Immature natural killer cell (primary cell): ENCODE measurements around the gene MPIG6B. TPM values are rescaled to one million over a fixed set of nuclear protein-coding genes. Genes with fewer than 3 reads are reported as not detected.

ENCODE experiments used
- DNase-seq, 3 donors: peaks; one replicate each; pipeline ENCODE4 v3.0.0; 2022; ENCODE audit warnings: mixed read lengths in 1 of 3
- H3K27ac Mint-ChIP-seq, 6 donors: one replicate each; pipeline ENCODE4 v1.8.0; 2020; ENCODE audit warnings: mixed read lengths in 6 of 6, mild to moderate bottlenecking in 5 of 6, inconsistent platforms in 4 of 6, moderate library complexity in 3 of 6
- H3K27me3 Mint-ChIP-seq, 3 donors: one replicate each; pipeline ENCODE4 v1.8.0; 2020 to 2021; ENCODE audit warnings: low read depth in 3 of 3, mild to moderate bottlenecking in 3 of 3, mixed read lengths in 3 of 3, moderate library complexity in 3 of 3, inconsistent platforms in 1 of 3
- H3K36me3 Mint-ChIP-seq, 3 donors: one replicate each; pipeline ENCODE4 v1.8.0; 2020; ENCODE audit warnings: mixed read lengths in 3 of 3, inconsistent platforms in 2 of 3, mild to moderate bottlenecking in 2 of 3
- H3K4me1 Mint-ChIP-seq, 2 donors: one replicate each; pipeline ENCODE4 v1.8.0; 2020; ENCODE audit warnings: inconsistent platforms in 2 of 2, mild to moderate bottlenecking in 2 of 2, mixed read lengths in 2 of 2, moderate library complexity in 1 of 2
- H3K4me3 Mint-ChIP-seq, 5 donors: one replicate each; pipeline ENCODE4 v1.8.0; 2020; ENCODE audit warnings: mild to moderate bottlenecking in 5 of 5, mixed read lengths in 5 of 5, inconsistent platforms in 3 of 5, moderate library complexity in 3 of 5
- H3K9me3 Mint-ChIP-seq, 6 donors: one replicate each; pipeline ENCODE4 v1.8.0; 2020; ENCODE audit warnings: mild to moderate bottlenecking in 6 of 6, mixed read lengths in 6 of 6, inconsistent platforms in 4 of 6, moderate library complexity in 3 of 6
- polyA plus RNA-seq, 3 donors: library from polyadenylated mRNA; unstranded; fragments of 300-500 nt; fragmentation: Illumina TruSeq; gene quantifications; one replicate each; pipeline ENCODE4 v1.2.3, GENCODE V29; 2021

The MPIG6B gene
- polyA plus RNA-seq, 3 donors from 2014 or later, result 2.6 to 10.9 (median 6.3) TPM

- Mint-ChIP-seq H3K4me3 (peak overlapping the region; percentile 88 to 98 (median 97)), H3K27me3 (peaks cover 8 to 21% (median 15%) of the 10 kb centered on the region in 3 donors), H3K9me3 (no peaks in the 10 kb centered on the region), H3K27ac (peak overlapping the region; percentile 94 to 99 (median 97)), H3K4me1 (peaks cover 52 to 56% of the 10 kb centered on the region in 2 donors), H3K36me3 (peaks cover 2 to 8% (median 4%) of the 10 kb centered on the region in 3 donors)
- DNase-seq, result no peak
These were observed 17.4 kb downstream of the MPIG6B start for GRCh38 chr6:31740397-31741223.

- peaks cover 43 to 45% of the 10 kb centered on the region in 2 donors for H3K4me1 Mint-ChIP-seq
- H3K36me3 Mint-ChIP-seq, result peaks cover 0 to 8% (median 4%) of the 10 kb centered on the region in 3 donors
- H3K4me3 Mint-ChIP-seq, result peak overlapping the region; percentile 10 to 96 (median 50)
- no peaks in the 10 kb centered on the region for H3K9me3 Mint-ChIP-seq
- peaks cover 7 to 15% (median 8%) of the 10 kb centered on the region in 3 donors for H3K27me3 Mint-ChIP-seq
- DNase-seq, result no peak
- peak overlapping the region in 3 of 6 donors; percentile 14 to 69 (median 48) for H3K27ac Mint-ChIP-seq
These were observed 18.6 kb downstream of the MPIG6B start for GRCh38 chr6:31741815-31742214.

- H3K4me1 Mint-ChIP-seq, result peaks cover 32 to 34% of the 10 kb centered on the region in 2 donors
- peaks cover 8 to 11% (median 9%) of the 10 kb centered on the region in 3 donors for H3K27me3 Mint-ChIP-seq
- H3K9me3 Mint-ChIP-seq, result no peaks in the 10 kb centered on the region
- no peak for DNase-seq
- peaks cover 5 to 11% (median 10%) of the 10 kb centered on the region in 3 donors for H3K36me3 Mint-ChIP-seq
- no peak overlapping the region for H3K4me3 Mint-ChIP-seq
- H3K27ac Mint-ChIP-seq, result no peak overlapping the region
These were observed 19.7 kb downstream of the MPIG6B start for GRCh38 chr6:31742894-31743293.

GRCh38 chr6:31744422-31744821, 21.2 kb downstream of the MPIG6B start:
- Mint-ChIP-seq H3K27ac (peak overlapping the region in 1 of 6 donors; percentile 46), H3K4me3 (no peak overlapping the region), H3K4me1 (peaks cover 17 to 19% of the 10 kb centered on the region in 2 donors), H3K9me3 (no peaks in the 10 kb centered on the region), H3K27me3 (peaks cover 5 to 9% (median 8%) of the 10 kb centered on the region in 3 donors), H3K36me3 (peaks cover 5 to 11% (median 10%) of the 10 kb centered on the region in 3 donors)
- no peak for DNase-seq

- H3K4me3 Mint-ChIP-seq, result no peak overlapping the region
- peaks cover 0 to 2% (median 1%) of the 10 kb centered on the region in 3 donors for H3K27me3 Mint-ChIP-seq
- no peaks in the 10 kb centered on the region for H3K9me3 Mint-ChIP-seq
- DNase-seq, result no peak
- no peaks in the 10 kb centered on the region for H3K4me1 Mint-ChIP-seq
- H3K27ac Mint-ChIP-seq, result no peak overlapping the region
- peaks cover 5 to 11% (median 9%) of the 10 kb centered on the region in 3 donors for H3K36me3 Mint-ChIP-seq
These were observed 26.3 kb downstream of the MPIG6B start for GRCh38 chr6:31749301-31750036.

- H3K36me3 Mint-ChIP-seq, result peaks cover 5 to 9% (median 5%) of the 10 kb centered on the region in 3 donors
- H3K4me1 Mint-ChIP-seq, result no peaks in the 10 kb centered on the region
- H3K9me3 Mint-ChIP-seq, result no peaks in the 10 kb centered on the region
- no peak for DNase-seq
- no peak overlapping the region for H3K4me3 Mint-ChIP-seq
- H3K27me3 Mint-ChIP-seq, result peaks cover 0 to 2% (median 1%) of the 10 kb centered on the region in 3 donors
- no peak overlapping the region for H3K27ac Mint-ChIP-seq
These were observed 27.3 kb downstream of the MPIG6B start for GRCh38 chr6:31750411-31751022.

- no peaks in the 10 kb centered on the region for H3K9me3 Mint-ChIP-seq
- peak overlapping the region in 1 of 6 donors; percentile 1 for H3K27ac Mint-ChIP-seq
- H3K4me3 Mint-ChIP-seq, result no peak overlapping the region
- no peak for DNase-seq
- H3K27me3 Mint-ChIP-seq, result peaks cover 0 to 2% (median 0%) of the 10 kb centered on the region in 3 donors
- H3K4me1 Mint-ChIP-seq, result no peaks in the 10 kb centered on the region
- H3K36me3 Mint-ChIP-seq, result peaks cover 0 to 3% (median 0%) of the 10 kb centered on the region in 3 donors
These were observed 29.7 kb downstream of the MPIG6B start for GRCh38 chr6:31752739-31753319.

- H3K9me3 Mint-ChIP-seq, result no peaks in the 10 kb centered on the region
- no peak for DNase-seq
- H3K27ac Mint-ChIP-seq, result no peak overlapping the region
- H3K4me3 Mint-ChIP-seq, result no peak overlapping the region
- peaks cover 0 to 5% (median 0%) of the 10 kb centered on the region in 3 donors for H3K27me3 Mint-ChIP-seq
- no peaks in the 10 kb centered on the region for H3K4me1 Mint-ChIP-seq
- peaks cover 12 to 30% (median 16%) of the 10 kb centered on the region in 3 donors for H3K36me3 Mint-ChIP-seq
These were observed 35.1 kb downstream of the MPIG6B start for GRCh38 chr6:31758281-31758680.

GRCh38 chr6:31760790-31761189, 37.6 kb downstream of the MPIG6B start:
- H3K27me3 Mint-ChIP-seq, result peaks cover 0 to 2% (median 0%) of the 10 kb centered on the region in 3 donors
- peaks cover 12 to 30% (median 16%) of the 10 kb centered on the region in 3 donors for H3K36me3 Mint-ChIP-seq
- no peaks in the 10 kb centered on the region for H3K4me1 Mint-ChIP-seq
- H3K27ac Mint-ChIP-seq, result no peak overlapping the region
- no peaks in the 10 kb centered on the region for H3K9me3 Mint-ChIP-seq
- no peak for DNase-seq
- no peak overlapping the region for H3K4me3 Mint-ChIP-seq

- Mint-ChIP-seq H3K9me3 (no peaks in the 10 kb centered on the region), H3K4me3 (no peak overlapping the region), H3K4me1 (no peaks in the 10 kb centered on the region), H3K36me3 (peaks cover 12 to 30% (median 16%) of the 10 kb centered on the region in 3 donors), H3K27ac (no peak overlapping the region), H3K27me3 (peaks cover 0 to 2% (median 0%) of the 10 kb centered on the region in 3 donors)
- DNase-seq, result no peak
These were observed 38.2 kb downstream of the MPIG6B start for GRCh38 chr6:31761343-31761742.

GRCh38 chr6:31762356-31762755, 39.2 kb downstream of the MPIG6B start, which contains the start of gene SAPCD1:
Gene SAPCD1, plus strand, starts transcription at chr6:31762656. Its CDS starts 399 bp downstream, at chr6:31763055.
- peak within 1 kb of the TSS in 1 of 6 donors; percentile 45 for H3K27ac Mint-ChIP-seq
- H3K4me3 Mint-ChIP-seq, result no peak within 1 kb of the TSS
- H3K4me1 Mint-ChIP-seq, result no peaks in the 10 kb centered on the region

GRCh38 chr6:31762878-31763618, 39.9 kb downstream of the MPIG6B start:
- no peaks in the 10 kb centered on the region for H3K4me1 Mint-ChIP-seq

More at GRCh38 chr6:31762356-31762755, 39.2 kb downstream of the MPIG6B start, which contains the start of gene SAPCD1:
- peaks cover 12 to 30% (median 16%) of the 10 kb centered on the region in 3 donors for H3K36me3 Mint-ChIP-seq
- no peak for DNase-seq
- H3K27me3 Mint-ChIP-seq, result peaks cover 0 to 2% (median 1%) of the 10 kb centered on the region in 3 donors
- no peaks in the 10 kb centered on the region for H3K9me3 Mint-ChIP-seq

More at GRCh38 chr6:31762878-31763618, 39.9 kb downstream of the MPIG6B start:
- Mint-ChIP-seq H3K27ac (no peak overlapping the region), H3K27me3 (peaks cover 0 to 1% (median under 1%) of the 10 kb centered on the region in 3 donors), H3K36me3 (peaks cover 12 to 30% (median 16%) of the 10 kb centered on the region in 3 donors), H3K9me3 (no peaks in the 10 kb centered on the region), H3K4me3 (no peak overlapping the region)
- no peak for DNase-seq
